Putamen (tissue), 1 donor: ENCODE data around the gene PLEKHA8.
A peak's percentile ranks its signal among the peaks of the same experiment; 100 is the strongest.

Experiments used
- DNase-seq: peaks from one replicate; pipeline ENCODE4 v3.0.0-alpha.2; 2016; ENCODE audit warnings: low spot score

PLEKHA8 gene

GRCh38 chr7:30146127-30146612, 118.0 kb downstream of the PLEKHA8 start:
- no peak for DNase-seq

GRCh38 chr7:30147223-30147622, 119.0 kb downstream of the PLEKHA8 start:
- DNase-seq: no peak

- peak; percentile 50 for DNase-seq
Observed at GRCh38 chr7:30147785-30148184, 119.6 kb downstream of the PLEKHA8 start.

DNA sequence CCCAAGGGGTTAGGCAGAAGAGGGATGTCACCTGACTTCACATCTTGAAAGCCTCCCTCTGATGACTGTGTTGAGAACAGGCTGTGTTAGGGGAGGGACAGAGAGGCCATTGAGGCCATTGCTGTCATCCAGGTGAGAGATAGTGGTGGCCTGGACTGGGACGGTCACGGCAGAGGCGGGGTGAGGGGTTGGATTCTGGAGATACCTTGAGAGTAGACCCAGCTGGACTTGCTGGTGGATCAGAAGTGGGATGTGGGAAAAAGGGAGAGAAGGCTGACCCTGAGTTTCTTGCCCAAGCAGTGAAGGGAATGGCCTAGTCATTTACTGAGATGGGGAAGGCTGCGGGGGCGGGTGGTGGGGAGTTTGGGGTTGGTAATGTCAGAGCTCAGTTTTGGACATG, 120.2 kb downstream of the PLEKHA8 start:
- DNase-seq: no peak

GRCh38 chr7:30148951-30149459, 120.8 kb downstream of the PLEKHA8 start:
- no peak for DNase-seq

DNA sequence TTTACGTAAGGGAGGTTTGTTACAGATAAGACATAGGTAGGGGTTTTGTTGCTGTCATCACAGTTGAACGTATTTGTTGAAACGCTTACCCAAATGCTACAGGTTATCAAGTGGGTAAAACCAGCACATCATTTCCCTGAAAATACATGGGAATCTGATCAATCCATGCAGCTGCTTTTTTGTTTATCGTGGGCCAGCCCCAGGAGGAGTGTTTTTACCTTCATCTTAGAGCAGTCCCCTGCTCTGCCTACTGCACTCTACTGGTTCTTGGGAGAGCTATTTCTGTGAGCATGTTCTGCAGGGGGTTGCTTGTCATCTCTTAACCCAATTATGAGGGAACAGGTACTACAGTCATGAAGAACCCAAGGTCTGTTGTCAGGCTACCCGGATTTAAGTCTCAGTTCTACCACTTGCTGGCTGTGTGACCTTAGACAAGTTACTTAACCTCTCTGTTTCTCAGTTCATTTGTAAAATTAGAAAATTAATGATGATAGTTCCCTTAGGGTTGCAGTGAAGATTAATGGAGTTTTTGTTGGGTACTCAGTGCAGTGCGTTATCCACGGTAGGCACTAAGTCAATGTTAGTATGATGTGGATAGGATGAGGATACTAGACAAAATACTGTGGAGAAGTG, 121.5 kb downstream of the PLEKHA8 start:
- no peak for DNase-seq

- no peak for DNase-seq
Observed at GRCh38 chr7:30150711-30151110, 122.5 kb downstream of the PLEKHA8 start.

DNA sequence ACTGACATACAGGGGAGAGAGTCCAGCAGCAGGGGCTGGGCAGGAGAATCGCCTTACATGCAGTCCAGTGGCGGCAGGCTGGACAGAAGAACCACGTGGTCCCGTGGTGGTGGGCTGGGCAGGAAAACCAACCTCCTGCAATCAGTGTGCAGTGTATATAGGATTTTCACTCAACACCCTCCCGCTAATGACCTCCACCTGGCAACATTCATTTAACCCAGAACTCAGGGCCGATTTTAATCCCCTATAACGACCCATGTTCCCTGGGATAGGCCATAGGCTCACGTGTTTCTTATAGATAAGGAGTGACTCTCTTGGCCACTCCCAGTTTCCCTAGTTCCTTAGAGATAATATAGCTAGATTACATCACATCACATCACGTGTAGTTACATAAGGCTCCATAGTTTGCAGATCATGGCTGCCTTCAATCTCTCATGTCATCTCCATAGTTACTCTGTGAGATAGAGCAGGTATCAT, 125.9 kb downstream of the PLEKHA8 start:
- no peak for DNase-seq

GRCh38 chr7:30155481-30155880, 127.3 kb downstream of the PLEKHA8 start:
- peak; percentile 52 for DNase-seq

GRCh38 chr7:30157204-30157603, 129.0 kb downstream of the PLEKHA8 start:
- DNase-seq: no peak

DNA sequence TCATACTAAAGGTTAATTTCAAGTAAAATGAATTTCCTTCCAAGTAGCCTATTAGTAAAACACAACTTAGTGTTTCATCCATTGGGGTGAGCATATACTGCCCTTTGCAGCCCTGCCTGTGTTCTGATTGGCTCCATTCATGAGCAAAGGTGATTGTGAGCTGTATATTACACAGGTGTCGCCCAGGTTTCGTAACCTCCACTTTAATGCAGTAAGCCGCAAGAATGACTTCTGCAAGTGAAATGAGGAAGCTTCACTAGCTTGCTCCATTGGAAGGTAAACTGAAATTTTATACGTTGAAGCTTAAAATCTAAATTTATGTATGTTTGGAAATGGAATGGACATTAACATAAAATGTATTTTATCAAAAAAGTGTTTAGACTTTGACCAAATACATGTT, 131.0 kb downstream of the PLEKHA8 start:
- DNase-seq: no peak

DNA sequence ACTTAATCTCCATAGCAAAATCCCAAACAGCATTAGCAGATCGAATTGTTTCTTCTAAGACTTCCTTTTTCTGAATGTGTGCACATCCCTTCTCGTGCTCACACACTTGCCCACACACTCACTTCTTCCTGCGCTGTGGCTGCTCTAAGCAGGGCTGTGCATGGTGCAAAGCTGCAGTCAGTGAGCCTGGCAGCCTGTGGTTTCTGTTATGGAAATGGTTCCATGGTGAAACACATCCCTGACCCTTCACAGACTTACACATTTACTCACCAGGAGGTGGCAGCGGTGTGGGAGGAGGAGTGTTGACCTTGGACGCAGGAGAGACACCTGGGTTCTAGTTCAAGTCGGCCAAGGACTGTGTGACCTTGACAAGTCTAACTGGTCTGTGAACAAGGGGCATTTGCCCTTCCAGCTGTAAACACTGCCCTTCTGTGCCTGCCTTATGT, 131.5 kb downstream of the PLEKHA8 start:
- DNase-seq: peak; percentile 49

DNA sequence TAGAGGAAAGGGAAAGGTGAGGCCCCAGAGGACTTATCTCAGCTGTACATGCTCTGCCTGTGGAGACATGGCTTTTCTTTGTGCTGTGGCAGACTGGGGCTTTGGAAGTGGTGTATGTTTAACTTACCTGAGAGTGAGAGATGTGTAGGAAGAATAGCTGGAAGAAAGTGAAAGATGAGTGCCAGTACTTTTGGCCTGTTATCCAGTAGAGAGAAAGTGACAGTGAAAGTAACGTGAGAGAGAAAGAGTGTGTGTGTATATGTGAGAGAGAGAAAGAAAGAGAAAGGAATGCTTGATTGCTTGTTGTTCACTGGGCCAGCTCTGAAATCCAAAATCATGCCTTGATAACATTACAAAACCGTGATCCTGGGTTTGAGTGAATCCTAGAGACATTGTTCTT, 132.1 kb downstream of the PLEKHA8 start:
- DNase-seq: no peak

DNA sequence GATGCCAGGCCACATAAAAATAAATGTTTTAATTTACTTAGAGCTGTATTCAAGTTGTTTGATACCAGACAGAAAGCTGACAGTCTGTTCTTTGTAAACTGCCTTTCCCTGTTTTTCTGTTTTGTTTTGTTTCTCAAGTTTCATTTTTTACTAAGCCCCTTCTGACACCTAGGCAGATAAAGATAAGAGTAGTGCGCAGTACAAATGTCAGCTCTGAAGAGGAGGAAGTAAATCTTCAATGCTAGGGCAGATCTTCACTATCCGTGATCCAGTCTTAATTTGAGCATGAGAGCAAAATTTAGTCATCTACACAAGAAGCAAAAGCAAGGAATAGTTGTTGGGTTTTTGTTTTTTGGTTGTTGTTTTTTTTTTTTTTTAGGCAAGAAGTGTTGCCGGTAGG, 133.9 kb downstream of the PLEKHA8 start:
- DNase-seq: no peak

- DNase-seq: peak; percentile 80
Observed at GRCh38 chr7:30162622-30163124, 134.5 kb downstream of the PLEKHA8 start.

DNA sequence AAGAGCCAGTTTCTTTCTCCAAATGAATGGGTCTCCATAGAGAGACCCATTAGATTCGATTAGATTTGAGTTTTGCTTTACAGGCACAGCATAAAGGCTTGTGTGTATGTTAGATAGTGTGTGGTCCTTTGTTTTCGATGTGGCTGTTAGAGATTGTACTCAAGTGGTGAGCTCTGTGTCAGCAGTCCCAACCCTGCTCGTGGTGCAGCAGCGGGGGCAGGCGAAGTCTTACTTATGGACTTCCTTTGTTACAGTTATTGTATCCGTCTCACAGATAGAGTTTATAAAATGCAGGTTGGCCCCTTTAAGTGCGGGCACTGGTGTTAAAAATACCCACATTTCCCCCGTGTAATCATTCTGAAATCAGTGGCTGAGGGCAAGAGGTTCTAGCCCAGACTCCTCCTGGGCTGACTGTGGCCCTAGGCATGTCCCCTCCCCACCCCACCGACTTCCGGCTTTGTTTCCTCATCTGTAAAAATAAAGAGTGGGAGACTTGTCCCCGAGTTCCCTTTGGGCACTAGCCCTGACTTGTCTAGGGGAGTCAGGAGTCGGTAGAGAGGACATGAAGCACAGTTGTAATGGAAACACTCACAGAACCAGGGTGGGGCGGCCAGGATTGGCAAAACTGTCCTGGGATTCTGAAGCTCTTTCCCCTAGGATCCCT, 135.2 kb downstream of the PLEKHA8 start:
- peak; percentile 83 for DNase-seq

DNA sequence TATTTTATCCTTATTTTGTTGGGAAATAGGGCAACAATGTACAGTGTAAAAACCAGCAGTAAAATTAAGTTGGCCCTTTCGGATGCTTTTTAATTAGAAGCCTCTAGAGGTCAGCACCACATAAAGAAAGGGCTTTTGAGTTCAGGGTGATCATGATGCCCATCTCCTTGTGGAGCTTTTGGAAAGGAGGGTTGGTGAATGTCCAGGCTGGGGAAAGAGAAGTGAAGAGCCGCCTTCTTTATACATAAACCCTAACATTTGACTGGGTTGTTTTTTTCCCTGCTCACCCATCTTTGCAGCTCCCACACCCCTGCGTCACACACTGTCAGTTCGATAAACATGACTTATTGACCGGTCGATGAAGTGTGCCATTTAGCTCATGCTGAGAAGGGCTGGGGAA, 136.4 kb downstream of the PLEKHA8 start:
- peak; percentile 78 for DNase-seq

DNA sequence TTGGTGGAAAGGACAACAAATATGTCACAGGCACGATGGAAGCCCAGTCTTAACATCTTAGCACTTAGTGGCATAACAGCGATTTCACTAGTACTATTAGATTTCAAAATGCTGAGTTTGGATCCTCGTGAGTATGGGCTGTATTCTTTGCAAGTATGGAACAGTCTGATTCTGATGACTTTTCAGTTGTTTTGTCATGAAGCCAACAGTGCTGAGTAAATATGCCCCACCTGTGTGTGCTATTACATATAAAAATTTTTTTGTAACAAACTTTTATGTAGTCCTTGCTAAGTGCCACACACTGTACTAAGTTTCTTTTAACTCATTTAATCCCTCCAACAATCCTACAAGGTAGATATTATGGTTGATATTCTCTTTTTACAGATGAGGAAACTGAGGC, 137.4 kb downstream of the PLEKHA8 start:
- no peak for DNase-seq

DNA sequence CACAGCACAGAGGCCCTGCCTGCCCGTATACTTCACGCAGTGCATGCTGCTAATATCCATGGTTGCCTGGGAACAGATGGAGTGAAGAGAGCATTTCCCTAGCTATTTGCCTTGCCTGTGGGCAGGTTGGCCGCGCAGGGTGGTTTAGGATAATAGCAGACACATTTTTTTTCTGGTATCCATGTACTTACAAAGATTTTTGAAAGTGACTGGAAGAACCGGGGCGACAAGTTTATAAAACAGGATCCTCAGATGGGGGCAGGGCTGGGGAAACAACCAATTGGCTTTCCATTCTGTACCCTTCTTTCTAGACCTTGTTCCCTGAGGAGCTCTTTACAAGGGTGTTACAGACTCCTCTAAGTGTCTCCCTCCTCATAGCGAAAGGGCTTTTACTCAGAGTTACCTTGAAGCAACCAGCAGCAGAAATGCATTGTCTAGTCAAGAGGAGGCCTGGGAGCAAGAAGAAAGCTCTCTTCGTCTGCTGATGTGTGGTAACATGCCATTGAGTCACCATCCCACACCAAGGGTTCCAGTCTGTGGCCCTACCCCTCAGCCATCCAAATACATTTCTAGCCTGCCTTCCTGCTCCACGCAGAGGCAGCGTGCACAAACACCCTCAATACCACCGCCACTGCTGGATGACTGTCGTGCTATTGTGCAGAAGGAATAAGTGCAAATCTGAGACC, 138.1 kb downstream of the PLEKHA8 start:
- DNase-seq: no peak

GRCh38 chr7:30166841-30167235, 138.6 kb downstream of the PLEKHA8 start:
- no peak for DNase-seq

- no peak for DNase-seq
Observed at GRCh38 chr7:30167901-30168300, 139.7 kb downstream of the PLEKHA8 start.

GRCh38 chr7:30168835-30169573, 140.8 kb downstream of the PLEKHA8 start:
- DNase-seq: no peak
